GM21367 (cell line): ENCODE results near the gene AVPR2.

ENCODE experiments used
- ATAC-seq: cut with Tn5 transposase; IDR thresholded peaks from one replicate; pipeline ENCODE4 v1.9.1; 2021; ENCODE audit not compliant: unreplicated experiment

AVPR2 gene

DNA sequence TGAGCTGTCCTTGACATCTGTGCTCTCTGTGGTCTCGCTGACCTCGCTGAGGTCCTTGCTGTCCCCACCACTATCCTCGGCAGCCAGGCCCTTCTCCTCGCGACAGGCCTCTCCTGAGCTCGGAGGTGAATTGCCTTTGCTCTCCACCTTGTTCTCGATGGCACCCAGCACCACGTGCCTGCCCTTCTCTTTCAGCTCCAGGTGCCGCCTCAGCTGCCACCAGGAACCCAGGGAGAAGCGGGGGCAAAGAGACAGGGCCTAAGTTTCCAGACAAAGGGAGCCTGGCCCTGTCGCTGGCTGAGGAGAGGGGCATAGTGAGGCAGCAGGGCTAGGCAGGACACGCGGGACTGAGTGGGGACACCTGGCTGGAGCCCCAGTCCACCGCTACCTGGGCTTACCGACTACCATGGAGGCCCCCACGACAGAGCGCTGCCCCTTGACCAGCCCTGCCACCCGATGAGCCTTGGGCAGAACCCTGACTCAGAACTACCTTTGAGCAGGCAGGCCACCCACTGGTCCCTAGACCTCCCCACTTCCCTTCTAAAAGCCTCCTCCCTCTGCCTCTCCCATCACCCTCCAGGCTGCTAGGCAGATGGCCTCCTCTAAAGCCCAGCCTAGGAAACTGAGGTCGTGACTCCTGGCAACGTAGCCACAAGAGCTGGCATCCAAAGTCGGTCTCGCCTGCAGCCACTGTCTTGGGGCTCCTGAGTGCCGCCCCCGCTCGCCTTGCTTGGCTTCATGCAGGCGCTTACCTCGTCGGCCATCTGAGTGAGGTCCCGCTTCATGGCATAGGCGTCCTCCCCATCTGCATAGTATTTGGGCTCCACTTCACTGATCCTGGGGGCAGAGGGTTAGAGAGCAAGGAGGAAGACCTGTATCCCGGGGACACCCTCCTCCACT lies 25.8 kb downstream of the AVPR2 start:
- no peak for ATAC-seq

- ATAC-seq = no peak
Observed at GRCh38 chrX:153931151-153931550, 26.7 kb downstream of the AVPR2 start.

DNA sequence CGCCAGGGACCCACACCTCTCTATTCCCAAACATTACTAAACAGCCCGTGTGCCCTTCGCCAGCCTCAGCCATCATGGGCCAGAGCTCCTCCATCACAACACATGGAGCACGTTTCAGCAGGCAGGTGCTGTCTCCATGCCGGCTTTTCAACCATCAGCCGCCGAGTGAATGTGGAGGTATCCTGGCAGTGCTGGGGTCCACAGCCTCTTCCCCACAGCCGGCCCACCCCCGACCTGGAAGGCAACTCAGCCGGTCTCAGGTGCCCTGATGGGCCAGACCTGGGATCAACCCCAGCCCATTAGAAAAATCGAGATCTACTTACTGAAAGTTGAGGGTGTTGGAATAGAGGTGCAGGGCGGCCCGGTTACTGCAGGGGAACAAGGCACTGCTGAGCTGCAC lies 27.3 kb downstream of the AVPR2 start:
- ATAC-seq = no peak

DNA sequence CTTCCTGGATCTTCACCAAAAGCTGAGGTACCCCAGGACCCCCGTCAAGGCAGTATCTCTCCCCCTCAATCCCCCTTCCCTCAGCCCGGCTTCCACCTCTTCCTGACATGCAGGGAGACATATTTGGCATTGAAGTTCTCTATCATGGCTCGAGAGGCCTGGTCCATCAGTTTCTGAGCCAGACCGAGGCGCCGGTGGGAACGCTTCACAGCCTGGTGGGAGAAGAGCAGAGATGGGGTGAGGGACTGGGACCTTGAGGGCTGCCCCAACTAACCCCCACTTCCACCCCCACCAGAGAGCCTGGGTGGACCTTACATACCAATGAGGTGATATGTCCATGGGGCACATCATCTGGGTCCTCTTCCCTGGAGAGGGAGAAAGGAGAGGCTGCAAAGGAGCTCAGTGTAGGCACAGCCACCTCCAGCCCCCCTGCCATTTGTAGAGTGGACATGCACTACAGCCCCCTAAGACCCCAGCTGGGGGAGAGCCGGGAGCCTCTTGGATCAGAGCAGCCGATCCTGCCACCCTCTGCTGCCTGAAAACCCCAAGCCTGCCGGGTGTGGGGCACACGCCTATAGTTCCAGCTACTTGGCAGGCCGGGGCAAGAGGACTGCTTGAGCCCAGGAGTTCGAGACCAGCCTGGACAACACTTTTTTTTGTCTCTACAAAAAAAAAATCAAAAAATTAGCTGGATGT lies 27.9 kb downstream of the AVPR2 start:
- ATAC-seq = no peak

GRCh38 chrX:153933748-153934147 lies 29.3 kb downstream of the AVPR2 start:
- no peak for ATAC-seq

DNA sequence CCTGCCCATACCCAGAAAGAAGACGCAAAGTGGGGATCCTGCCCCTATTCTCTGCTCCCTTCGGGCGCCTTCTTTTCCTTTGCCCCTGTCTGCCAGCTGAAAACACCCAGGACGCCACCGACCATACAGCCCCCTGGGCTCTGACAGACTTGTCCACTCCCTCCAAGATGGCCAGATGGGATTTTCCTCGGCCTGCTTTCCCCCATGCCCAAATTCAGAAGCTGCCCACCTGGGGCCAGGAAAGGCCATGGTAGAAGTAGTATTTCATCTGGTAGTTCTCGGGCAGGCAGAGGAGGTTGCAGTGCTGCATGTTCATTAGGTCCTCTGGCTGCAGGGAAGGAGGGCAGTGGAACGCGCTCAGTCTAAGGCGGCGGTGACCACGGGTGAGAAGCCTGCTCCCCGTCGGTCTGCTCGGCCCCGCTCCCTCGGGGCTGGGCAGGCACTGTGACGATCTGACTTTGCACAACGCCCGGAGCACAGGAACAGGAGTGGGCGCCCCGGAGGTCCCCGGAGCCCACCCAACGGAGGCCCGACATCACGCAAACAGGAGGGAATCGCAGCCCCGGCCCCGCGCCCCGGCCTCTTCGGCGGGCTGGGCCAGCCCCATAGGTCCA lies 29.8 kb downstream of the AVPR2 start:
- no peak for ATAC-seq

DNA sequence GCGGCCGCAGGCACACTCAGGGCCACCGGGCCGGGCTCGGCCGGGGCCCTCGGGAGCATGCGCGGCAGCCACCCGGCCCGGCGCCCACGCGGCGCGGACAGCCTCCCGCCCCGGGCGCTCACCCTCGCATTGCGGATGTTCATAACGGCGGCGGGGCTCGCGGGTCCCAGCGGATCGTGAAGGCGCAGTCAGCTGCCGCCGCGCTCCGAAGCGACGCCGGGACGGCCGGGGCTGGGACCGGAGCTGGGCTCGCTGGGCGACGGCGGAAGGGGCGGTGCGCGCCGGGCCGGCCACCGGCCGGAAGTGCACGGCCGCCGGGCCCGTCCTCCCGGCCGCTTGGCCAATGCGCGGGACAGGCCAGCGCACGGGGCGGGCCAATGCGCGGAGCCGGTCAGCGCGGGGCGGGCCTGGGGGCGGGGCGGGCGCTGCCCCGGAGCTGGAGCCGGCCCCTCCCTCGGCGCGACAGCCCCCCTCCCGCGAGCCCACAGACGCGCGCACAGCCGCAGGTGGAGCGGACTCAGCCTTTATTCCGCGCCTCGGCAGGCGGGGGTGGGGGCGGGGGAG lies 30.4 kb downstream of the AVPR2 start, which contains the start of gene NAA10:
NAA10 (minus strand) TSS at position 276 of the 564 bp plus-strand sequence; CDS start at position 143, 133 bp downstream.
- ATAC-seq = peak; percentile 82

- ATAC-seq = no peak
Observed at GRCh38 chrX:153935326-153935851, 30.9 kb downstream of the AVPR2 start.

- no peak for ATAC-seq
Observed at GRCh38 chrX:153937056-153937455, 32.6 kb downstream of the AVPR2 start.

GRCh38 chrX:153938226-153938786 lies 33.8 kb downstream of the AVPR2 start:
- ATAC-seq = no peak

DNA sequence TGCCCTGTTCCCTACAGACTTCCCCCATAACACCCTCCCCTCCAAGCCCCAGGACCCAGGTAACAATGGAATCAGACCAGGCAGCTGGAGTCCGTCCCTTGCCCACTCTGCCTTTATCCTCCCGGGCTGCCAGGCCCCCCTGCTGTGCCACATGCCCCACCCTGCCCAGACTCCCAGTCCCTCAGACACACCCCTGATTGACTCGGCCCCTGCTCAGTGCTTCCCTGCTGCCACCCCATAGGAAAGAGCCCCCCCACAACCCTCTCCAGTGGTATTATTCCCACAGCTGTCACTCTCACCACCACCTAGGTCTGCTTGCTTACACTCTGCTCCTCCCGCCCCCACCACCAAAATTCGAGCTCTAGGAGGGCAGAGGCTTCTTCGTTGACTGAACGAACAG lies 35.1 kb downstream of the AVPR2 start:
- no peak for ATAC-seq

GRCh38 chrX:153941336-153942252 lies 37.1 kb downstream of the AVPR2 start:
- ATAC-seq = no peak

- ATAC-seq = no peak
Observed at GRCh38 chrX:153944140-153944799, 39.8 kb downstream of the AVPR2 start, which contains the start of gene RENBP. Gene RENBP (minus strand): TSS chrX:153944643. CDS start chrX:153944610, 33 bp downstream.

DNA sequence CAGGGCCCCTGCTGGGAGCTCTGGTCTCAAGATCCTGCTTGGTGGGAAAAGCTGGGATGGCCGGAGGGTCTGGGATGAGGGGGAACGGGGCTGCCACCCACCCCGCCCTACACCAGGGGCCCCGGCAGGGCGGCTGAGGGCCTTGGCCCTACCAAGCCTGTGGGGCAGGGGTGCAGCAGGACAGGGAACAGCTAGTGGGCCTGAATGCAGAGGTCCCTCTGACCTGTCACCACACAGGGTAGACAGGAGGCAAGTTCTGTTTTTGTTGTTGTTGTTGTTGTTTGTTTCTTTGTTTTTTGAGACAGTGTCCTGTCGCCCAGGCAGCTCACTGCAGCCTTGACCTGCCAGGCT lies 40.3 kb downstream of the AVPR2 start:
- ATAC-seq = no peak

DNA sequence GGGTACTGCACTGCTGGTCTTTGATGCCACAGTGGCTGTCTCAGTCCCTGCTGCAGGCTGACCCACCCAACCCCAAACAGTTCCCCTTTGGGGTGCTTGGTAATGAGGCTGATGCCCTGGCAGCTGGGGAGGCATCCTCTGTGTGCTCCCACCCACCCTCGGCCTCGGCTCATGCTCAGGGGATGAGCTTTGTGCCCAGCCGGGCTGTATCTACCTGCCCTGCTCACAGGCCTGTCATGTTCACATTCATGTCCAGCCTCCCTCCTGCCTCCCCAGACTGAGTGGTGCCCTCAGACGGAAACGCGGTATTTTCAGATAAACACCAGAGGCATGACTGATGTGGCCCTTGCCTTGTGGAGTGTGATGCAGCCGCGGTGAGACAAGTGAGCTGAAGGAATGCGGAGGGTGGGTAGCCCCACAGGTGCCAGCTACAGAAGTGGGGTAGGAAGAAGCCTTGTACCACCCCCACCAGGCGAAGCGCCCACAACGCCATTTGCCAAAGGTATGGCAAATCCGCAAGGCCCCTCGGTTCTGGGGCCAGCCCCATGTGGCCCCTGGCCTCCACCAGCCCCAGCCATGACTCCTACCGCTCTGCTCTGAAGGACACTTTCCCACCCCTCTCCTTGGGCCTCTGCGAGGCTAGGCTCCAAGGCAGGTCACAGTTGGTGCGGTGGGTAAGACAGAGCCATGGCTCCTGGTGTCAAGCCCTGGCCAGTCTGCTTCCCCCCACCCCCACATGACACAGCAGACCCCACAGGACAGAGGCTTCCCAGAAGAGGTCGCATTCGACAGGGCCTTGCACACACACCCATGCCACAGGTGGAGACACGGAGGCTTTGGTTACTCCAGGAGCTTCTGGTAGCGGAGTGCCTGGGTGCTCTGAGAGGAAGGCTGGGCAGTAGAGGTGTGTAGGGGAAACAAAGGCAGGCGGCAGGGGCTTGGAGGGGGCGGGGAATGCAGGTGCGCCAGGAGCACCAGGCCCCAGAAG lies 41.8 kb downstream of the AVPR2 start:
- ATAC-seq = no peak

GRCh38 chrX:153947009-153947769 lies 42.7 kb downstream of the AVPR2 start:
- no peak for ATAC-seq

DNA sequence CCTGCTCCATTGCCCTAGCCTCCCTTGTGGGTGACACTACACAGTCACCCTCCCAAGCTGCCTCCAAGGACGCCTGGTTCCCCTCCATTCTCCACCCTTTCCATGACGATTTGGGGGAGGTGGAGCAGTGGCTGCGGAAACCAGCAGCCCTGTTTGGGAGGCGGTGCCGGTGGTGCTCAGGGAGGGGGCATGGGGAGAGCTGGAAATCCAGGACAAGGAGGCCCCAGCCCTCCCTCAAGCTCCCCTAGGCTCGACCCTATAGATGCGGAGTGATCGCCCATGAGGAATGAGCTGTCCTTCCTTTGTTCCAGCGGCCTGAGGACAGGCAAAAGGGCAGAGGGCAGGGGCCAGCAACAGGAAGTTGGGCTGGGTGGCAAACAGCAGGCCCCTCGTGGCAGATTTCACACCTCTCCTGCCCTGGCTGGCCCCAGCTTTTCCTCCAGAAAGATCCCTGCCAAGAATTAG lies 43.6 kb downstream of the AVPR2 start:
- no peak for ATAC-seq
